ENCODE data around the gene GREB1L.

Gene GREB1L

DNA sequence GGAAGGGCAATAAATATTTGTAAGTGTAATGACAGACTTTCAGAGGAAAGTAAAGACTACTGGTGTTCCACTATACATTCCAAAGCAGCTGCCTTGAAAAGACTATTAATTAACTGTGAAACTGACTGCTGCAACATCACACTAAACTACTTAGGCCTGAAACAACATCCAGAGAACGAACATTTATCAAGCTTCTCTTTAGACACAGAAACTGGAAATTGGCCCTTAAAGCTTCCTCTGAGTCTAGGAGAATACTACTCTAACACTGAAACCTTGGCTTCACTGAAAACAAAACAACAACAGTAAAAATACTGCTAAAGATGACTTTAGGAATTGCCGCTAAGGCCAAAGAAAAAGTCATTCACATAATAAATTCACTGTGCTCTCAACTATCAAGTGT is 283.9 kb downstream of the GREB1L start:
- TF ChIP-seq, protein P1, sequence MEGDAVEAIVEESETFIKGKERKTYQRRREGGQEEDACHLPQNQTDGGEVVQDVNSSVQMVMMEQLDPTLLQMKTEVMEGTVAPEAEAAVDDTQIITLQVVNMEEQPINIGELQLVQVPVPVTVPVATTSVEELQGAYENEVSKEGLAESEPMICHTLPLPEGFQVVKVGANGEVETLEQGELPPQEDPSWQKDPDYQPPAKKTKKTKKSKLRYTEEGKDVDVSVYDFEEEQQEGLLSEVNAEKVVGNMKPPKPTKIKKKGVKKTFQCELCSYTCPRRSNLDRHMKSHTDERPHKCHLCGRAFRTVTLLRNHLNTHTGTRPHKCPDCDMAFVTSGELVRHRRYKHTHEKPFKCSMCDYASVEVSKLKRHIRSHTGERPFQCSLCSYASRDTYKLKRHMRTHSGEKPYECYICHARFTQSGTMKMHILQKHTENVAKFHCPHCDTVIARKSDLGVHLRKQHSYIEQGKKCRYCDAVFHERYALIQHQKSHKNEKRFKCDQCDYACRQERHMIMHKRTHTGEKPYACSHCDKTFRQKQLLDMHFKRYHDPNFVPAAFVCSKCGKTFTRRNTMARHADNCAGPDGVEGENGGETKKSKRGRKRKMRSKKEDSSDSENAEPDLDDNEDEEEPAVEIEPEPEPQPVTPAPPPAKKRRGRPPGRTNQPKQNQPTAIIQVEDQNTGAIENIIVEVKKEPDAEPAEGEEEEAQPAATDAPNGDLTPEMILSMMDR (IDR thresholded peaks at IDR 0.05; ENCODE audit: low read depth, low read length) = no peak
- no peak for TF ChIP-seq EZH2phosphoT487 (IDR thresholded peaks at IDR 0.05; ENCODE audit: low read depth)
- Histone ChIP-seq H3K4me1 (ENCODE audit: low read length) (no peaks in the 10 kb centered on the region), H4K20me1 (ENCODE audit: insufficient read depth, low read length) (no peaks in the 10 kb centered on the region), H2AFZ (ENCODE audit: low read depth, low read length) (no peak overlapping the region), H3K79me2 (ENCODE audit: low read length) (no peaks in the 10 kb centered on the region), H3K9ac (ENCODE audit: low read length) (no peak overlapping the region), H3K4me2 (ENCODE audit: low read length) (no peak overlapping the region), H3K9me3 (ENCODE audit: insufficient read depth, low read length) (no peaks in the 10 kb centered on the region), H3K27me3 (ENCODE audit: low read depth, low read length) (no peaks in the 10 kb centered on the region), H3K27ac (ENCODE audit: low read length) (no peak overlapping the region), H3K36me3 (replicated peaks; ENCODE audit: low read depth, low read length) (peaks cover 29% of the 10 kb centered on the region), H3K4me3 (ENCODE audit: low read length) (no peak overlapping the region)

DNA sequence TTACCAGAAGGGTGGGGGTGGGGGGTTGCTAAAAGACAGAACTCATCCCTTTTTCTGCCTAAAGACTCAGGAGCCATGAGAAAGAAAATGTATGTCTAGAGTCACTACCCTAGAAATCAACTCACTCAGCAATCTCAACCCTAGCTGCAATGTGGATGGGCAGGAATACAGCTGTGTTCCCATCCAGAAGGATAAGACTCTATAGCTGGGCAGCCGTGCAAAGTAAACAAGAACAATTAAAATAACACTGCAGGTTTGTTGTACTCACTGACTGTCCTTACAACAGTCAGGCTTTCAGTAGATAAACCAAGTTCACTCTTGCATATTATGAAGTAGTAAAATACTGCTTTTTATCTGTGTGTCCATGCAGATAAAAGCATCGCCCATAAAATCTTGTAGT is 284.4 kb downstream of the GREB1L start:
- Histone ChIP-seq H3K9me3 (ENCODE audit: insufficient read depth, low read length) (no peaks in the 10 kb centered on the region), H3K36me3 (replicated peaks; ENCODE audit: low read depth, low read length) (peaks cover 33% of the 10 kb centered on the region)
- TF ChIP-seq, protein P1 (IDR thresholded peaks at IDR 0.05; ENCODE audit: low read depth, low read length) = no peak
- TF ChIP-seq EZH2phosphoT487 (IDR thresholded peaks at IDR 0.05; ENCODE audit: low read depth) = no peak

DNA sequence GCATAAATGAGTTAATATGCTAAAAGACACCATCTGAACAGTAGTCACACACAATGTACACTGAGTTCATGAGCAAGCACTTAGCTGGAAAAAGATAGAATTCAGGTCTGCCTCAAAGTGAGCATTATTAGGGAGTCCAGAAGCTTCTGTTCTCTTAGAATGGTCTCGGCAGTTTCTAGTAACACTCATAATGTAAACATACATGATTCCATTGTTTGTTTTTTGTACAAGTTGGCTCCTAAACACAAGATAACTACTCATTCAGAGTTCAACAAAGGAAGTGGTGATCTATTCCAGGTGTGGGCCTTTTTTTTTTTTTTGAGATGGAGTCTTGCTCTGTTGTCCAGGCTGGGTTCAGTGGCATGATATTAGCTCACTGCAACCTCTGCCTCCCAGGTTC is 292.3 kb downstream of the GREB1L start:
- Histone ChIP-seq H4K20me1 (ENCODE audit: insufficient read depth, low read length) (no peaks in the 10 kb centered on the region), H2AFZ (ENCODE audit: low read depth, low read length) (no peak overlapping the region), H3K4me2 (ENCODE audit: low read length) (no peak overlapping the region), H3K4me3 (ENCODE audit: low read length) (no peak overlapping the region), H3K9ac (ENCODE audit: low read length) (no peak overlapping the region), H3K27me3 (ENCODE audit: low read depth, low read length) (no peaks in the 10 kb centered on the region), H3K79me2 (ENCODE audit: low read length) (no peaks in the 10 kb centered on the region), H3K4me1 (ENCODE audit: low read length) (no peaks in the 10 kb centered on the region), H3K9me3 (ENCODE audit: insufficient read depth, low read length) (no peaks in the 10 kb centered on the region), H3K27ac (ENCODE audit: low read length) (no peak overlapping the region), H3K36me3 (replicated peaks; ENCODE audit: low read depth, low read length) (peaks cover 41% of the 10 kb centered on the region)
- TF ChIP-seq, protein P1 (IDR thresholded peaks at IDR 0.05; ENCODE audit: low read depth, low read length) = no peak
- TF ChIP-seq EZH2phosphoT487 (IDR thresholded peaks at IDR 0.05; ENCODE audit: low read depth) = no peak

More for the DNA sequence above, 284.4 kb downstream of the GREB1L start:
- Histone ChIP-seq H3K4me3 (ENCODE audit: low read length) (no peak overlapping the region), H3K4me1 (ENCODE audit: low read length) (no peaks in the 10 kb centered on the region), H4K20me1 (ENCODE audit: insufficient read depth, low read length) (no peaks in the 10 kb centered on the region), H3K4me2 (ENCODE audit: low read length) (no peak overlapping the region), H3K9ac (ENCODE audit: low read length) (no peak overlapping the region), H3K79me2 (ENCODE audit: low read length) (no peaks in the 10 kb centered on the region), H3K27ac (ENCODE audit: low read length) (no peak overlapping the region), H3K27me3 (ENCODE audit: low read depth, low read length) (no peaks in the 10 kb centered on the region), H2AFZ (ENCODE audit: low read depth, low read length) (no peak overlapping the region)

DNA sequence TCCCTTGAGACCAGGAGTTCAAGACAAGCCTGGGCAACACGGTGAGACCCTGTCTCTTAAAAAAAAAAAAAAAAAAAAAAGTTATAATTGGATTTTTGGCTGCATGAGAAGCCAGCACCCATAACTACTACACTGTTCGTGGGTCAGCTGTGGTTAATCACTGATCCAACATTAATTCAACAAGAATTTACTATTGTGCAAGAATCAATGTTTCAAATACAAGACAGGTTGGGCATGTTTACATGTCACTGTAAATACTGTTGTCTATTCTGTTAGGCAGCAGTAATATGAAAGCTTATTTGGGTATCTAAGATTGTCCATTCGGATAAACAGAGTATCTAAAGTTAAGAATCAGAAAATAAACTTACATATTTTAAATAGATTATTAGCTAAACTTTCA is 296.2 kb downstream of the GREB1L start:
- no peak overlapping the region for H2AFZ ChIP-seq (ENCODE audit: low read depth, low read length)
- H3K9me3 ChIP-seq (ENCODE audit: insufficient read depth, low read length) = no peaks in the 10 kb centered on the region
- H3K27ac ChIP-seq (ENCODE audit: low read length) = no peak overlapping the region
- no peak overlapping the region for H3K4me3 ChIP-seq (ENCODE audit: low read length)
- H3K79me2 ChIP-seq (ENCODE audit: low read length) = no peaks in the 10 kb centered on the region
- H3K4me1 ChIP-seq (ENCODE audit: low read length) = peaks cover 8% of the 10 kb centered on the region
- no peak overlapping the region for H3K9ac ChIP-seq (ENCODE audit: low read length)
- H3K36me3 ChIP-seq (replicated peaks; ENCODE audit: low read depth, low read length) = peaks cover 38% of the 10 kb centered on the region
- no peak for TF ChIP-seq EZH2phosphoT487 (IDR thresholded peaks at IDR 0.05; ENCODE audit: low read depth)
- TF ChIP-seq, protein P1 (IDR thresholded peaks at IDR 0.05; ENCODE audit: low read depth, low read length) = no peak
- no peaks in the 10 kb centered on the region for H3K27me3 ChIP-seq (ENCODE audit: low read depth, low read length)
- H4K20me1 ChIP-seq (ENCODE audit: insufficient read depth, low read length) = peaks cover 6% of the 10 kb centered on the region; the same call in 1 of the 2 replicates
- no peak overlapping the region for H3K4me2 ChIP-seq (ENCODE audit: low read length)

Data from OCI-LY3 (cell line).